Loucy (cell line): ENCODE results near the gene TMEM183A.

Experiments used
- EZH2phosphoT487 ChIP-seq: fragments of 200-600 bp; IDR thresholded peaks from 2 replicates; pipeline ENCODE4 v1.6.1; 2018; ENCODE audit warnings: antibody characterized with exemption, mild to moderate bottlenecking, moderate library complexity, borderline replicate concordance
- TF ChIP-seq, protein P1 (sequence below): fragments of 200-600 bp; sonication (generic); conservative IDR thresholded peaks from 2 replicates; pipeline ENCODE4 v1.5.1; 2014; ENCODE audit warnings: mild to moderate bottlenecking, antibody characterized with exemption, low read length

DNA sequence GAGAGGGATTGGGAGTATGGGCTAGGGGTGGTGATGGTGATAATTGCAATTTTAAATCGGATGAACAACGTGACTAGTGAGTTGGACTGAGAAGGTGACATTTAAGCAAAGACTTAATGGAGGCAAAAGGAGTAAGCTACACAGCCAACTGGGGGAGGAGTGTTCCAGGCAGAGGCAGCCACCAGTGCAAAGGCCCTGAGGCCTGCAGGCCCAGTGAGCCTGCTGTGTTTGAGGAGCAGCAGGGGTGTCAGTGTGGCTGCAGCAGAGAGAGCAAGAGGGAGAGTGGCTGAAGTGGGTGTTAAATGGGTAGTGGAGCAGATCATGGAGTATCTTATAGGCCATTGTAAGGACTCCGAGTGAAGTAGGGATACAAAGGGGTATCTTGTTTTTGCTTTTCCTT lies 59.8 kb downstream of the TMEM183A start:
- TF ChIP-seq, protein P1, sequence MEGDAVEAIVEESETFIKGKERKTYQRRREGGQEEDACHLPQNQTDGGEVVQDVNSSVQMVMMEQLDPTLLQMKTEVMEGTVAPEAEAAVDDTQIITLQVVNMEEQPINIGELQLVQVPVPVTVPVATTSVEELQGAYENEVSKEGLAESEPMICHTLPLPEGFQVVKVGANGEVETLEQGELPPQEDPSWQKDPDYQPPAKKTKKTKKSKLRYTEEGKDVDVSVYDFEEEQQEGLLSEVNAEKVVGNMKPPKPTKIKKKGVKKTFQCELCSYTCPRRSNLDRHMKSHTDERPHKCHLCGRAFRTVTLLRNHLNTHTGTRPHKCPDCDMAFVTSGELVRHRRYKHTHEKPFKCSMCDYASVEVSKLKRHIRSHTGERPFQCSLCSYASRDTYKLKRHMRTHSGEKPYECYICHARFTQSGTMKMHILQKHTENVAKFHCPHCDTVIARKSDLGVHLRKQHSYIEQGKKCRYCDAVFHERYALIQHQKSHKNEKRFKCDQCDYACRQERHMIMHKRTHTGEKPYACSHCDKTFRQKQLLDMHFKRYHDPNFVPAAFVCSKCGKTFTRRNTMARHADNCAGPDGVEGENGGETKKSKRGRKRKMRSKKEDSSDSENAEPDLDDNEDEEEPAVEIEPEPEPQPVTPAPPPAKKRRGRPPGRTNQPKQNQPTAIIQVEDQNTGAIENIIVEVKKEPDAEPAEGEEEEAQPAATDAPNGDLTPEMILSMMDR = no peak
- TF ChIP-seq EZH2phosphoT487 = no peak
